Tibial nerve (tissue), 3 donors: Measurements from ENCODE around the gene MATK.

Source experiments
- CTCF ChIP-seq, 5 experiments: fragments of 200-600 bp in 3 of 5; fragments of 450-650 bp in 2 of 5; sonication (generic) in 3 of 5; IDR thresholded peaks; one replicate each; pipeline ENCODE4 v1.5.1; 2016 to 2019; ENCODE audit warnings: antibody characterized with exemption in 5 of 5, mild to moderate bottlenecking in 3 of 5, moderate library complexity in 2 of 5
- POLR2A ChIP-seq, 2 donors: fragments of 450-650 bp; IDR thresholded peaks; one replicate each; pipeline ENCODE4 v1.6.1; 2017; ENCODE audit warnings: antibody characterized with exemption in 2 of 2, mild to moderate bottlenecking in 2 of 2, moderate library complexity in 2 of 2

GRCh38 chr19:3775374-3775711, 10.8 kb downstream of the MATK start:
- TF ChIP-seq CTCF (IDR thresholded peaks at IDR 0.05): no peak
- TF ChIP-seq POLR2A (IDR thresholded peaks at IDR 0.05): no peak
